Measurements from ENCODE around the gene RPTOR.

Gene RPTOR

GRCh38 chr17:80908776-80909175 lies 364.1 kb downstream of the RPTOR start:
- POLR2A ChIA-PET: interaction anchor here (1.3 kb wide), 1 partner anchor 454 kb away, joined by 3 read pairs; no protein-coding TSS in a partner anchor

GRCh38 chr17:80909635-80910034 lies 365.0 kb downstream of the RPTOR start:
- ChIA-PET POLR2A (interaction anchor here (1.3 kb wide), 1 partner anchor 455 kb away, joined by 3 read pairs; no protein-coding TSS in a partner anchor), CTCF (interaction anchor here (0.6 to 2.8 kb wide), 3 partner anchors 10 to 468 kb away, joined by 3 to 21 read pairs (median 6); no protein-coding TSS in a partner anchor)
- no peaks in the 10 kb centered on the region for H3K9me3 ChIP-seq (ENCODE audit: control insufficient read depth, insufficient read depth, low read depth, low read length)
- no peak overlapping the region for H3K27ac ChIP-seq (ENCODE audit: extremely low read depth, low read depth, low read length)
- H3K36me3 ChIP-seq (ENCODE audit: control insufficient read depth in 2 of 2, insufficient read depth in 1 of 2, low read length in 2 of 2): peaks cover 0 to 58% of the 10 kb centered on the region in 2 experiments; a peak in 2 of 3 replicates
- no peaks in the 10 kb centered on the region for H3K4me1 ChIP-seq (ENCODE audit: control insufficient read depth, insufficient read depth, low read length)
- H3K4me3 ChIP-seq (ENCODE audit: low read depth, low read length): no peak overlapping the region
- TF ChIP-seq INSM2 (tag by site-specific recombination; IDR thresholded peaks at IDR 0.05): no peak
- TF ChIP-seq GFI1B (tag by site-specific recombination; IDR thresholded peaks at IDR 0.05): no peak
- no peak for TF ChIP-seq PRDM4 (tag by site-specific recombination; IDR thresholded peaks at IDR 0.05)
- TF ChIP-seq PRDM10 (tag by site-specific recombination; IDR thresholded peaks at IDR 0.05): no peak
- TF ChIP-seq ZNF2 (tag by site-specific recombination; IDR thresholded peaks at IDR 0.05): no peak
- TF ChIP-seq ZNF221 (tag by site-specific recombination; IDR thresholded peaks at IDR 0.05; ENCODE audit: borderline replicate concordance): no peak
- TF ChIP-seq SCRT1 (tag by site-specific recombination; IDR thresholded peaks at IDR 0.05; ENCODE audit: borderline replicate concordance): no peak
- TF ChIP-seq KLF9 (tag by site-specific recombination; IDR thresholded peaks at IDR 0.05; ENCODE audit: low read depth): no peak
- TF ChIP-seq ZNF324 (tag by site-specific recombination; IDR thresholded peaks at IDR 0.05): no peak
- TF ChIP-seq ZNF335 (tag by site-specific recombination; conservative IDR thresholded peaks at IDR 0.05): no peak
- no peak for TF ChIP-seq ELK4 (IDR thresholded peaks at IDR 0.05; ENCODE audit: borderline replicate concordance, low read depth, low read length)
- no peak for TF ChIP-seq KLF1 (tag by site-specific recombination; IDR thresholded peaks at IDR 0.05)
- TF ChIP-seq ZBTB17 (tag by site-specific recombination; IDR thresholded peaks at IDR 0.05): no peak
- TF ChIP-seq KLF8 (tag by site-specific recombination; IDR thresholded peaks at IDR 0.05): no peak
- TF ChIP-seq ZSCAN30 (tag by site-specific recombination; IDR thresholded peaks at IDR 0.05): no peak
- TF ChIP-seq ZNF510 (tag by site-specific recombination; IDR thresholded peaks at IDR 0.05; ENCODE audit: insufficient replicate concordance): no peak
- TF ChIP-seq ZNF623 (tag by site-specific recombination; IDR thresholded peaks at IDR 0.05): no peak
- no peak for TF ChIP-seq ZNF211 (tag by site-specific recombination; IDR thresholded peaks at IDR 0.05; ENCODE audit: low read depth)

More at GRCh38 chr17:80908776-80909175, 364.1 kb downstream of the RPTOR start:
- Histone ChIP-seq H3K27ac (ENCODE audit: extremely low read depth, low read depth, low read length) (no peak overlapping the region), H3K4me1 (ENCODE audit: control insufficient read depth, insufficient read depth, low read length) (no peaks in the 10 kb centered on the region), H3K4me3 (ENCODE audit: low read depth, low read length) (no peak overlapping the region), H3K36me3 (ENCODE audit: control insufficient read depth in 2 of 2, insufficient read depth in 1 of 2, low read length in 2 of 2) (peaks cover 0 to 61% of the 10 kb centered on the region in 2 experiments; a peak in 2 of 3 replicates), H3K9me3 (ENCODE audit: control insufficient read depth, insufficient read depth, low read depth, low read length) (no peaks in the 10 kb centered on the region)
- TF ChIP-seq ZBTB49 (tag by site-specific recombination; IDR thresholded peaks at IDR 0.05; ENCODE audit: low read depth): no peak
- CTCF ChIA-PET: interaction anchor here (0.5 to 2.8 kb wide), 3 partner anchors 9 to 332 kb away, joined by 4 to 21 read pairs (median 6); no protein-coding TSS in a partner anchor
